HG03108 (cell line): Measurements from ENCODE around the gene CADM1.
"Not testable (repeated sequence)": the region's sequence is repeated elsewhere in the genome, so short reads cannot be mapped to it uniquely, and the experiment has no call there.

Experiments
- ATAC-seq: cut with Tn5 transposase; IDR thresholded peaks from one replicate; pipeline ENCODE4 v1.9.1; 2021; ENCODE audit warnings: moderate library complexity; ENCODE audit not compliant: unreplicated experiment

CADM1 gene

GRCh38 chr11:115481528-115481927, 22.7 kb downstream of the CADM1 start:
- ATAC-seq: no peak

DNA sequence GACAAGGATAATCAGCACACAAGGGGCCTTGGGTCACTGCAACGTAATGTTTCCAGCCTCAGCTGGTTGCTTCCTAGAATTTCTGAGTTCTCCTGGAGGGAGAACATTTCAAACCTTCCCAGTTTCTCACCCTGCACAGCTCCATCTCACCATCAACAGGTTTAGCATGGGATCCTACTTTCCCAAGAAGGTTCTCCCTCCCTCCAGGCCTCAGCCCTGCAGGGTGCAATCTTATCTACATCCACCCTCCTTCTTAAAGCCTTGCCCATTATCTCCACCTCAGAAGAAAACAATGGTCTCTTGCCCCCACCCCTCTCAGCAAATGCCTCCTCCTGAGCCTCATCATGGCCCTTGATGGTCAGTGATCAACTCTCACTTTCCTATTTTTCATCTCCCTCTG, 23.6 kb downstream of the CADM1 start:
- no peak for ATAC-seq

DNA sequence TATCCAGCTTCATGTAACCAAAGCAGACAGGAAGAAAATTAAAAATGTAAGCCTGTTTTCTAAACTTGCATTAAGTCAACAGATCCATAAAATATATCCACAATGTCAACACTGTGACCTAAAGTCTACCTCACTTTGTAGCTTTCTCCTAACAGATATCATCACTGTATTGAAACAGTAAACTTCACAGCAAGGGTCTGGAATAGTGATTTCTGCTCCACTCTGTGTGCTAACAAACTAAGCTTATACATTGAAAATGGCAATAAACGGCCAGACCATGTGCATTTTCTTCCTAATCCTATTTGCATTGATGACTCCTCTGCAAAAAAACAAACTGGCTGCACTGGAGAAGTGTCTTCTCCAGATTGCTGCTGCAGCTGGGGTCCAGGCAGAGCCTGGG, 26.8 kb downstream of the CADM1 start:
- no peak for ATAC-seq

- ATAC-seq: no peak
Observed at GRCh38 chr11:115476463-115477286, 27.5 kb downstream of the CADM1 start.

- no peak for ATAC-seq
Observed at GRCh38 chr11:115475564-115475963, 28.7 kb downstream of the CADM1 start.

DNA sequence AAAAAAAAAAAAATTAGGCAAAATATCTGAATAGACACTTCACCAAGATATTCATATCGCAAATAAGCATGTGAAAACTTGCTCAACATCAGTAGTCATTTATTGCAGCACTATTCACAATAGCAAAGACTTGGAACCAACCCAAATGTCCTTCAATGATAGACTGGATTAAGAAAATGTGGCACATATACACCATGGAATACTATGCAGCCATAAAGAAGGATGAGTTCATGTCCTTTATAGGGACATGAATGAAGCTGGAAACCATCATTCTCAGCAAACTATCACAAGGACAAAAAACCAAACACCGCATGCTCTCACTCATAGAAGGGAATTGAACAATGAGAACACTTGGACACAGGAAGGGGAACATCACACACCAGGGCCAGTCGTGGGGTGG, 29.9 kb downstream of the CADM1 start:
- not testable (repeated sequence) for ATAC-seq

GRCh38 chr11:115473167-115473566, 31.0 kb downstream of the CADM1 start:
- no peak for ATAC-seq

GRCh38 chr11:115471367-115471766, 32.8 kb downstream of the CADM1 start:
- no peak for ATAC-seq

- no peak for ATAC-seq
Observed at GRCh38 chr11:115470928-115471327, 33.3 kb downstream of the CADM1 start.

GRCh38 chr11:115469361-115469760, 34.9 kb downstream of the CADM1 start:
- no peak for ATAC-seq

- no peak for ATAC-seq
Observed at GRCh38 chr11:115466122-115466521, 38.1 kb downstream of the CADM1 start.

DNA sequence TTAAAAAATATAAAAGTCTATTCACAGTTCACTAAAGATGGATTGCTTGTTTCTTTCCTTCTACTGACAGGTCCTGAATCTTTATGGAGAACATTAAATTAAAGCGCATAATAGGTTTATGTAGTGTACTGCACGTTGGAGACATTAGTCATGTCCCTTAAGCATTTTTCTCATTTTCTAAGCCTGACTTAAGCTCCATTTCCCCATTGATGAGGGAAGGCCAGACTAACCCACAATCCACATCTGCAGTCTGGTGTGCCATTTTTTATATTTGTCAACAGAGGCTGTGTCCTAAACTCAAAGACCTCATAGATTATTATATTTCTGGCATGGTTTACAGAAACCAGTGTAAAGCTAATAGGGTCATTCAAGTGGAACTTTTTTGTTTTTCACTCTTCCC, 39.9 kb downstream of the CADM1 start:
- ATAC-seq: no peak

GRCh38 chr11:115463606-115464005, 40.6 kb downstream of the CADM1 start:
- no peak for ATAC-seq

GRCh38 chr11:115462757-115463156, 41.5 kb downstream of the CADM1 start:
- no peak for ATAC-seq

GRCh38 chr11:115462004-115462541, 42.1 kb downstream of the CADM1 start:
- no peak for ATAC-seq

DNA sequence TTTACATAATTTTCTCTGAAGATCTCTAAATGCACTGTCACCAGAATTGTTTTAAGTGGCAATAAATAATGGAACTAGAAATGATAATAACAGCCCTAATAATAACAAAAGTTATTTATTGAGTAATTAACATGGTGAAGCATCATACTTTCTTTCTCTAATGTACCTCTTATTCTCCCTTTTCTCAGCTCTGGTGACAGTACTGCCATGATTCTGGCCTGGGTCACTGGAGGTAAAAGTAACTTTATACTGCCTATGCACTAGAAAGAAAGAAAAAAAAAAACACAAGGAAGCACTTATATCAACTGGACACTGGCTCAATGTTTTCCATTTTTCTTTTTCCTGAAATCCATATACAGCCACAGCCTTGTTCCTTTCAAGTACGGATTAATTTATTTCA, 43.7 kb downstream of the CADM1 start:
- no peak for ATAC-seq

DNA sequence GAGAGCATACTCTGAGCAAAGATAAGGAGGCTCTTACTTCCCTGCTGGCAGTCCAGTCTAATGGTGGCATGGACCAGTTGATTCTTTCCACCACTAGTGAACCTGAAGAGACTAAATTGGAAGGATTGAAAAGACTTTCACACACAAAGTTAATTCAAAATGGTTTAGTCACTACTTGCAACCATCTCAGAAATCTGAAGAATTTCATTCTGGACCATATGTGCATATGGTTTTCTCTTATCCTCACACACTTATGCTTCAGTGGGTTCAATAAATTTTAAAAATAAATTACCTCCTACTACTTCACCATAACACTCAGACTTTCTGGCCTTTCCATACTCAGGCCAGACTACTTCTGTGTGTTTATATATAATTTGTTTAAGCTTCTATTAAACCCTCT, 44.7 kb downstream of the CADM1 start:
- ATAC-seq: no peak

DNA sequence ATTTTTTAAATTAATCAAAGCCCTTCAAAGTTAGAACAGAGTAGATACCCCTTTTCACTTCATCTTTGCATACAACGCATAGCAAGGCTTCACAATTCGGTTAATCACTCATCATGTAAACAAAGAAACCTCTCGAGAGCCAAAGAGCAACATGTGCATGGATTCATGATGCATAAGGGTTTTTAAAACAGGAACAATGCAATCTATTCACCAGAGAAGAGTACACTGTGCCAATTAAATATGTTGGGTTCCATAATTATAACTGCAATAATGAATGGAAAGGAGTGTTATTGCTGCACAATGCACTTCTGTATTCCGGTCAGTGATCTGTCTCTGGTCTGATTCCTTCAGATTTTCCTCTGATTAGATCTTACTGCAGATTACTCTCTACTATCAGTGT, 45.3 kb downstream of the CADM1 start:
- no peak for ATAC-seq

- ATAC-seq: no peak
Observed at GRCh38 chr11:115456019-115456418, 48.2 kb downstream of the CADM1 start.

GRCh38 chr11:115455613-115456012, 48.6 kb downstream of the CADM1 start:
- ATAC-seq: no peak

GRCh38 chr11:115454525-115454924, 49.7 kb downstream of the CADM1 start:
- ATAC-seq: no peak

DNA sequence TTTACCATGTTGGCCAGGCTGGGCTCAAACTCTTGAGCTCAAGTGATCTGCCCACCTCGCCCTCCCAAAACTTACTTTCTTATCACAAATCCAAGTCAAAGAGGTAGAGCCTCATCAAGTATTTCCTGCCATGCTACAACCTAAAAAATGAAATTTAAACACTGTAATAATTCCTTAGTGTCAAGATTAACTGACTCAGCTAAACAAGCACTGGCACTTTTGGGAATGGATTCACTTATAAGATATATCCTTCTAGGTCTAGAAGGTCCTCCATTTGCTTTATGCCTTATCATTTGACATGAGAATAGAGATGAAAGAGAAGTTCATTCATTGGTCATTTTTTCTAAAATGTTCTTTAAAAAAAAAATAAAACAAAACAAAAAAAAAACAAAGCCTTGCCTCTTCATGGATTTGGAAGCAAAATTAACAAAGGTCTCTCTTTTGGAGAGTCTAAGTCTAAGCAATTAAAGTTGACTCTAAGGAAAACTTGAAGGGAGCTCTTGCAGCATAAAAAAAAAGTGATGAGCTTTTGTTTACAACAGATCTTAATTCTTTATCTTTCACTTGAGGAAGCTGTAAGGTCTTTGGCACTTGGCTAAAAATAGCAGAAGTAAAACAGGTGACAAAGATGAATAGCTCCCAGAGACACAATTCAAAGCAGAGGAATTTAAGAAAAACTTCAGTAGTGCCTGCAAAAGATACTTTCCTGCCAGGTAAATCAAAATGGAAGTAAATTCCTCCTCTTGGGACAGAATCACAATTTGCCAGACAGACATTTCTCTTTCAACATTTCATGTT, 50.3 kb downstream of the CADM1 start:
- ATAC-seq: no peak
